Stimulated activated CD4-positive, alpha-beta T cell treated with anti-CD3 and anti-CD28 coated beads, Interleukin-1b, Interleukin-23, amount 100 ng/mL, for 24 hours (primary cell): ENCODE results near the gene SENP7.
A peak's percentile ranks its signal among the peaks of the same experiment; 100 is the strongest.
"Not testable (repeated sequence)": the region's sequence is repeated elsewhere in the genome, so short reads cannot be mapped to it uniquely, and the experiment has no call there.

Experiments
- DNase-seq, 4 experiments: peaks; one replicate each; pipeline ENCODE4 v3.0.0-alpha.2; 2020; ENCODE audit warnings: low read depth in 4 of 4, low spot score in 1 of 4

Gene SENP7

GRCh38 chr3:101512646-101513418 lies at the start of gene SENP7:
Gene SENP7, minus strand, starts transcription at chr3:101513212. Its CDS starts 82 bp downstream, at chr3:101513130.
- DNase-seq = peak; percentile 49 to 68 (median 56)

- peak; percentile 75 to 88 (median 80) for DNase-seq
These were observed 48.8 kb upstream of the SENP7 start, which contains the start of gene TRMT10C for GRCh38 chr3:101561630-101562328. Gene TRMT10C, plus strand, starts transcription at chr3:101561868. Its CDS starts 2,914 bp downstream, at chr3:101564782.

- no peak for DNase-seq
These were observed 43.1 kb upstream of the SENP7 start for GRCh38 chr3:101556064-101556463.

- not testable (repeated sequence) for DNase-seq
These were observed 40.4 kb upstream of the SENP7 start for GRCh38 chr3:101553381-101553780.

GRCh38 chr3:101551359-101552081 lies 38.5 kb upstream of the SENP7 start:
- not testable (repeated sequence) for DNase-seq

GRCh38 chr3:101549473-101549872 lies 36.5 kb upstream of the SENP7 start:
- no peak for DNase-seq

- no peak for DNase-seq
These were observed 35.6 kb upstream of the SENP7 start for GRCh38 chr3:101548527-101549105.

- DNase-seq = no peak
These were observed 31.3 kb upstream of the SENP7 start for GRCh38 chr3:101544161-101544850.

- no peak for DNase-seq
These were observed 29.9 kb upstream of the SENP7 start for GRCh38 chr3:101542957-101543356.

GRCh38 chr3:101536955-101537354 lies 23.9 kb upstream of the SENP7 start:
- DNase-seq = not testable (repeated sequence)

GRCh38 chr3:101536266-101536665 lies 23.3 kb upstream of the SENP7 start:
- no peak for DNase-seq

GRCh38 chr3:101535221-101535620 lies 22.2 kb upstream of the SENP7 start:
- DNase-seq = no peak

- DNase-seq = no peak
These were observed 20.6 kb upstream of the SENP7 start for GRCh38 chr3:101533603-101533968.

- no peak for DNase-seq
These were observed 20.0 kb upstream of the SENP7 start for GRCh38 chr3:101532783-101533602.

GRCh38 chr3:101531473-101532086 lies 18.6 kb upstream of the SENP7 start:
- DNase-seq = no peak

- no peak for DNase-seq
These were observed 17.7 kb upstream of the SENP7 start for GRCh38 chr3:101530686-101531047.

GRCh38 chr3:101529816-101530685 lies 17.0 kb upstream of the SENP7 start:
- DNase-seq = no peak

- DNase-seq = no peak
These were observed 14.9 kb upstream of the SENP7 start for GRCh38 chr3:101527906-101528305.

GRCh38 chr3:101527441-101527840 lies 14.4 kb upstream of the SENP7 start:
- DNase-seq = no peak
